ENCODE results near the gene C8G. TPM values are rescaled to one million over a fixed set of nuclear protein-coding genes. Genes with fewer than 3 reads are reported as not detected.

The C8G gene
- total RNA-seq, 1 donor from 2014 or later = 0.60 TPM

DNA sequence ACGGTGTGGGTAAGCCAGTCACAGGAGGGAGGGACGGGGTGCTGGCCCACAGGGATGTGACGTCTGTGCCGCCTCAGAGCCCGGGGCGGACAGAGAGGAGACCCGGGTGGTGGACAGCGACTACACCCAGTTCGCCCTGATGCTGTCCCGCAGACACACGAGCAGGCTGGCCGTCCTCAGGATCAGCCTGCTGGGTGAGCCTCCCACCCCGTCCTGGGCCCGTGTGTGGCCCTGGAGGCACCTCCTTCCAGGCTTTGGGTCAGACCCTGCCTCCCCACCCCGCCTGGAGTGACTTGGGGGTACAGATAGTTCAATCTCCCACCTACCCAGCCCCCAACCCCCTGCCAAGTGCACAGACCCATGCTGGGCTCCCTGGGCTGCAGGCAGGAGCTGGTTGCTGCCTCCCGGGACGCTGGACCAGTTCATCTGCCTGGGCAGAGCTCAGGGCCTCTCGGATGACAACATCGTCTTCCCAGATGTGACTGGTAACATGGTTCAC lies 8.8 kb downstream of the C8G start:
- DNase-seq (ENCODE audit: low read depth in 2 of 2) = no peak

- no peak for DNase-seq (ENCODE audit: low read depth in 2 of 2)
Measured at GRCh38 chr9:136954270-136955083, 9.4 kb downstream of the C8G start.

DNA sequence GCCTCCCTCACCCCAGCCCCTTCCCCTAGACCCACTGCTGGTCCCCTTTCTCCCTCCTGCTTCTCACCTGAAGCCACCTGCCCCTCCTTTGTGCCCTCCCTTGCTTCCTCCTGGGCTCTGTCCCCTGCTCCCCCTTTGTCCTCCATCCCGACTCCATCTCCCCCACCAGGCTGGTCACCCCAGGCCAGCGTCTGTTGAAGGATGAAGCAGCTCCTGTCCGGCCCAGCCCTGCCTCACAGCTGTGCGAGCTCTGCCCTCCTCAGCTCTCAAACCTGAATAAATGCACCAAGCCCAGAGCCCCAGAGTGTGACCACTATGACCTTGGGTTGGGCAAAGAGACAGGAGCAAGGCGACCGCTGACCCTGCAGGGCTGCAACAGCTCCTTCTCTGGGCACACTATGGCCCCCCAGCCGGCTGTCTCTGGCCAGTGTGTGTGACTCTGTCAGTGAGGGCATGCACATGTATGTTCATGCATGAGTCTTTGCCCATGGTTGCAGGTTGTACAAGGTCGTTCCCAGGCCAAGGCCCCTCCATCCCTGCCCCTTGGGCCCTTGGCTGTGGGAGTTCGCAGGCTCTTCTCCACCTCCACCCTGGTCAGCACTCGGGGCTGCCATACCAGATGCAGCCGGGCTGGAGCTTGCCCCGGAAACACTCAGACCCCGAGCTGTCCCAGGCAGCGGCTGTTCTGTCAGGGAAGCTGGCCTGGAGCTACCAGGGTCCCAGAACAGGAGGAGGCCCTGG lies 10.3 kb downstream of the C8G start:
- no peak for DNase-seq (ENCODE audit: low read depth in 2 of 2)

DNA sequence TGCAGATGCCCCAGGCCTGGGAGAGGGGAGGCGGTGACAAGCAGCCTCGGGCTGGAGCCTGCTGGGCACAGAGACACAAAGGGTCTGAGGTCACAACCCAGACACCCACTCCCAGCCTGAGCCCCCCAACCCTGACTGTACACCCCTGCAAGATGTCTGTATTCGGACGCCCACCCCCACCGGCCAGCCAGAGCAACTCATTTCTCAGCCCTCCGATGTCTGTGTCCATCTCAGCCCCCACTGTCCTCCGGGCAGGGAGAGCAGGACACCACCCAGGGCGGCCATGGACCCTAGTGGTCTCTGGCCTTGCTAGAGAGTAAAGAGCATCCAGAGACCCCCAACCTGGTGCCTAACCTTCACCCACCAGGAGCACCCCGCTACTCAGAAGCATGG lies 10.9 kb downstream of the C8G start:
- no peak for DNase-seq (ENCODE audit: low read depth in 2 of 2)

DNA sequence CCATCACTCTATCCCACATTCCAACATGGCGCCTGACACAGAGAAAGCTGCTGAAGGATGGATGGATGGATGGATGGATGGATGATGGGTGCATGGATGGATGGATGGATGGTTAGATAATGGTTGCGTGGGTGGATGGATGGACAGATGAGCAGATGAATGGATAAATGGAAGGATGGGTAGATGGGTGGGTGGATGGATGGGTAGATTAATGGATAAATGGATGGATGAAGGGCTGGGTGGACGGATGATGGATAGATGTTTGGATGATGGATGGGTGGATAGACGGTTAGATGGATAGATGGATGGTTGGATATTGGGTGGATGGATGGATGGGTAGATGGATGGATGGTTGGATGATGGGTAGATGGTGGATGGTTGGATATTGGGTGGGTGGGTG lies 11.6 kb downstream of the C8G start:
- DNase-seq (ENCODE audit: low read depth in 2 of 2) = no peak

DNA sequence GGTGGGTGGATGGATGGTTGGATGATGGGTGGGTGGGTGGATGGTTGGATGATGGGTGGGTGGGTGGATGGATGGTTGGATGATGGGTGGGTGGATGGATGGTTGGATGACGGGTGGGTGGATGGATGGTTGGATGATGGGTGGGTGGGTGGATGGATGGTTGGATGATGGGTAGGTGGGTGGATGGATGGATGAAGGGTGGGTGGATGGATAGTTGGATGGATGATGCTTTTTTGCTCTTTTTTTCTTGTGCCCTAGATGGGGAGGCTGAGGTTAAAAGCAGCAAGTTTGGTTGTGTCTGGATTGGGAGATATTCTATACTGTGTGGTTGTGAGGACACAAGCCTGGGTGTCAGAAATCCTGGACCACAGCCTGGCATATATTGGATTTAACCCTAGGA lies 12.4 kb downstream of the C8G start:
- no peak for DNase-seq (ENCODE audit: low read depth in 2 of 2)

- no peak for DNase-seq (ENCODE audit: low read depth in 2 of 2)
Measured at GRCh38 chr9:136957901-136958300, 12.9 kb downstream of the C8G start.

DNA sequence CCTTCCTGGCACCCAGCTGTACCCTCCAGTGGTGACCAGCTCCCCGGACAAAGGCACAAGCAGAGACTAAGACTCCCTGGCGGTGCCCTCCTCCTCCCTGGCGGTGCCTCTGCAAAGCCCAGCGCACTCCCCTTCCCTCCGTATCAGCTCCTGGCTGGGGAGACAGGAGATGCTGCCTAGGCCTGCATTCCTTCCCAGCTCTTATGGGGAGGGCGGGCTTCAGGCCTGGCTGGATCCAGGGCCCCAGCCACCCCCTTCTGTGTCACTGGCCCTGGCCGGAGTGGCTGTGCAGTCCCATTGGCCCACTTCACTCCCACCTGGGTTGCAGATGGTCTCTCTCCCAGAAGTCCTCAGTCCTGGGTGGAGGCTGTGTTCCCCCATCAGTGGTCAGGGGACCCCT lies 13.4 kb downstream of the C8G start:
- DNase-seq (ENCODE audit: low read depth in 2 of 2) = no peak

DNA sequence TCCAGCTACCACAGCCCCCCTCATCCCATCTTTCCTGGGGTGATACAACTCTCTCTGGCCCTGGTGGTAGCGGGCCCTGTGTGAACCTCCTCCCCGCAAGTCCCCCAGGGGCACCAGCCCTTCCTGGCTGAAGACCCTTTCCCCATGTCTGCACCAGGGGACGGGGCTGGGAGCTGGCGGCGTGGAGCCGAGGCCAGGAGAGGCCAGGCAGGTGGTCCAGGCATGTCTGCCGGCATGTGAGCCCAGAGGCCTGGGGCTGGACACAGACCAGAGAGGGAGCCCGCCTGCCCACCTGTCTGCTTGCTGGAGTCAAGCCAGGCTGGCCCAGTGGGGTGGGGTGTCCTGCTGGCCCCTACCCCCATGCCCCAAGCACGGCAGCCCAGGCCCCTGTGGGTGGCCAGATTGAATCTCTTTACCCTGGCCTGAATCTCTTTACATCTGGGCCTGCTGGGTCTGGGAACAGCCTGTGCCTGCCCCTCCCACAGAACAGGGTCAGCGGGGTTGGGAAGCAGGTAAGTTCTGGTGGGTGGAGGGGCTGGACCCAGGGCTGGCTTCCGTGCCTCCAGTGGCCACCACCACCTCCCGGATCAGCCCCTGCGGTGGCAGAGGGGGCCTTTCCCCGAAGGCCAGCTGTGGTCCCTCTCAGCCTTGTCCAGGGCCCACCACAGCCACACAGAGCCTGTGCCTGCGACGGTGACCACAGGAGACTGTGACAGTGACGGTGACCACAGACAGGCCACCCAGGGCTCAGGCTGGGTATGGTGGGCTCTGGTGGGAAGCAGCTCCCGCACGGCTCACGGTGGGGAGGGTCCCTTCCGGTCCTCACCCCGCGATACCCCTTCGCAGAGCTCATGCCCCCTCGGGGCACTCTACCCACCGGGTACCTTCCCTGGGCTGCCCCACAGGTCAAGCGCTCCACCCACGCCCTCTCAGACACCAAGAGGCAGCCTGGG lies 14.1 kb downstream of the C8G start:
- no peak for DNase-seq (ENCODE audit: low read depth in 2 of 2)

DNA sequence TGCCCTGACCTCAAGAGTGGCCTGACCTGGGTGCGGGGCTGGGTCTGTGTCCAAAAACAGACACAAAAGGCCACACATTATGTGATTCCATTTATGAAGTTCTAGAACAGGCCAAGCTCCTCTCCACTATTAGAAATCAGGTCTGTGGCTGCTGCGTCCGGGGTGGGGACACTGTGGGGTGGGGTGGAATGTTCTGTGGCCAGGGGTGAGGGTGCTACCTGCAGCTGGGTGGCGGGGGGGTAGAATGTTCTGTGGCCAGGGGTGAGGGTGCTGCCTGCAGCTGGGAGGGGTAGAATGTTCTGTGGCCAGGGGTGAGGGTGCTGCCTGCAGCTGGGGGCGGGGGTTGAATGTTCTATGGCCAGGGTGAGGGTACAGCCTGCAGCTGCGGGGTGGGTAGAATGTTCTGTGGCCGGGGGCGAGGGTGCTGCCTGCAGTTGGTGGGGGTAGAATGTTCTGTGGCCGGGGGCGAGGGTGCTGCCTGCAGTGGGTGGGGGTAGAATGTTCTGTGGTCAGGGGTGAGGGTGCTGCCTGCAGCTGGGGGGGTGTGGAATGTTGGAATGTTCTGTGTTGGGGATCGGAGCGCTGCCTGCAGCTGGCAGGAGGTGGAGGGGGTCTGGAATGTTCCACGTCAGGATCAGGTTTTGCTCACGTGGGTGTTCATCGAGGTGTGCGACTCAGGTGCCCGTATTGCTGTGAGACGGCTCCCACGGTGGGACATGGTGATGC lies 15.3 kb downstream of the C8G start:
- DNase-seq (ENCODE audit: low read depth in 2 of 2) = no peak

- no peak for DNase-seq (ENCODE audit: low read depth in 2 of 2)
Measured at GRCh38 chr9:136960938-136961275, 15.9 kb downstream of the C8G start.

GRCh38 chr9:136961279-136962065 lies 16.4 kb downstream of the C8G start:
- no peak for DNase-seq (ENCODE audit: low read depth in 2 of 2)

DNA sequence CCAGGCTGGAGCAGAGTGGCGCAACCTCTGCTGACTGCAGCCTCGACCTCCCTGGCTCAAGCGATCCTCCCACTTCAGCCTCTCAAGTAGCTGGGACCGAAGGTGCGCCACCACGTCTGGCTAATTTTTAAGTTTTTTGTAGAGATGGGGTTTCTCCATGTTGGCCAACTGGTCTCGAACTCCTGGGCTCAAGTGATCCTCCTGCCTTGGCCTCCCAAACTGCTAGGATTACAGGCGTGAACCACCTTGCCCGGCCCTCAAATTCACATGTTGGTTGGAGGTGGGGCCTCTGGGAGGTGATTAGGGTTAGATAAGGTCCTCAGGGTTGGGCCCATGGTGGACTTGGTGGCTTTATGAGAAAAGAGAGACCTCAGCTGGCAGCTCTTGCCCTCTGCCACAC lies 17.1 kb downstream of the C8G start:
- DNase-seq (ENCODE audit: low read depth in 2 of 2) = no peak

GRCh38 chr9:136962701-136963248 lies 17.7 kb downstream of the C8G start:
- DNase-seq (ENCODE audit: low read depth in 2 of 2) = no peak

- DNase-seq (ENCODE audit: low read depth in 2 of 2) = no peak
Measured at GRCh38 chr9:136963341-136963740, 18.3 kb downstream of the C8G start.

- no peak for DNase-seq (ENCODE audit: low read depth in 2 of 2)
Measured at GRCh38 chr9:136963751-136964150, 18.7 kb downstream of the C8G start.

- no peak for DNase-seq (ENCODE audit: low read depth in 2 of 2)
Measured at GRCh38 chr9:136964171-136964689, 19.2 kb downstream of the C8G start.

- DNase-seq (ENCODE audit: low read depth in 2 of 2) = no peak
Measured at GRCh38 chr9:136964833-136965422, 19.9 kb downstream of the C8G start.

DNA sequence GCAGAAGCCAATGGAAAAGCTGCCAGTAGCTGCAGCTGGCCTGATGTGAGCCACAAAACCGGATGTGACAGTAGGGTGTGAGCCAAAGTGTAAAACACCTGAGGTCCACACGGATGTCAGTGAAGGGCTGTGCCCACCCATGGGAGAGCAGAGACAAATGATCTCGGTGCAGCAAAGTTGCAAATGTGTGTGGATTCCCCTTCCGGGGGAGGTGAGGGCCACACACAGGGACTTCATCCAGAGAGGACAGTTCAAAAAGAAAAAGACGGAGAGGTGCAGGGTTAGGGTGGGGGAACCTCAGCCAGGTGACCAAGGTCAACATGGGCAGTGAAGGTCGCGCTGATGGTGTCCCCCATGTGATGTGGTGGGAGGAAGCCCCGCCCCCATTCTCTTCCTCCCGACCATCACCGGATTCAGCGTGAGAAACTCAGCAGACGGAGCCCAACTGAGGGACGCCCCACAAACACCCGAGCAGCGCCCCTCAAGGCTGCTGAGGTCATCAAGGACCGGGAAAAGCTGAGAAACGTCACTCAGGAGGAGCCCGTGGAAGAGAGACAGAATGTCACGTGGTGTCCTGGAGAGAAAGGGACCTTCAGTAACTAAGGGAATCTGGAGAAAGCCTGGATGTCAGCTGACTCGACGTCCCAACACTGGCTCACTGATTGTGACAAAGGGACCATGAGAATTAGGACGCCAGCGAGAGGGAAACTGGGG lies 20.9 kb downstream of the C8G start:
- DNase-seq (ENCODE audit: low read depth in 2 of 2) = no peak
